B cell (primary cell): ENCODE results near the gene CPLANE2. TPM values are rescaled to one million over a fixed set of nuclear protein-coding genes. Genes with fewer than 3 reads are reported as not detected.

Experiments
- ATAC-seq: fragments of 200-7000 bp; cut with Tn5 transposase; one replicate; pipeline ENCODE4 v1.10.0; 2021; ENCODE audit warnings: low read depth, mild to moderate bottlenecking, moderate number of reproducible peaks, moderate library complexity
- CTCF ChIA-PET: fragments of 350-600 bp; sonication (Branson Sonifier 250); formaldehyde crosslinking; loops from one replicate; lab custom pipeline; 2021; ENCODE audit warnings: antibody characterized with exemption, inconsistent platforms; lab: Charles Lee
- POLR2A ChIA-PET: fragments of 350-600 bp; sonication (Branson Sonifier 250); formaldehyde crosslinking; loops from one replicate; lab custom pipeline; 2021; ENCODE audit warnings: antibody characterized with exemption; lab: Charles Lee
- DNase-seq: peaks from one replicate; pipeline ENCODE4 v3.0.0; 2013
- H2AFZ ChIP-seq: 2 replicates; pipeline ENCODE4 v1.6.1; 2012; ENCODE audit warnings: mild to moderate bottlenecking, low read depth, low read length; ENCODE audit not compliant: insufficient read depth, poor library complexity, severe bottlenecking
- H3K27ac ChIP-seq, 2 donors: 1 replicate in 1 of 2; 2 replicates in 1 of 2; pipeline ENCODE4 v1.5.1; 2012 to 2013; ENCODE audit warnings: low read length in 2 of 2, mild to moderate bottlenecking in 2 of 2, moderate library complexity in 1 of 2
- H3K27me3 ChIP-seq, 4 experiments: fragments of 200-600 bp in 1 of 4; sonication (generic) in 1 of 4; replicated peaks in 1 of 4; 1 replicate in 2 of 4; 2 replicates in 2 of 4; pipeline versions ENCODE4 v1.6.1 to v1.7.0; 2013 to 2016; ENCODE audit warnings: low read length in 3 of 4, mild to moderate bottlenecking in 2 of 4, mixed read lengths in 1 of 4, moderate library complexity in 1 of 4; ENCODE audit not compliant: insufficient read depth in 4 of 4, control insufficient read depth in 3 of 4; ENCODE audit errors: control extremely low read depth in 1 of 4
- H3K36me3 ChIP-seq, 2 experiments: replicated peaks in 1 of 2; 1 replicate in 1 of 2; 2 replicates in 1 of 2; pipeline versions ENCODE4 v1.6.1 to v1.7.1; 2013; ENCODE audit warnings: low read length in 1 of 2; ENCODE audit not compliant: insufficient read depth in 2 of 2, control insufficient read depth in 1 of 2; ENCODE audit errors: control extremely low read depth in 1 of 2, extremely low read depth in 1 of 2
- H3K4me1 ChIP-seq, 2 donors: fragments of 200-600 bp in 1 of 2; sonication (generic) in 1 of 2; 1 replicate in 1 of 2; 2 replicates in 1 of 2; pipeline versions ENCODE4 v1.5.1 to v1.6.1; 2013 to 2017; ENCODE audit warnings: low read length in 2 of 2; ENCODE audit not compliant: control insufficient read depth in 2 of 2, insufficient read depth in 2 of 2
- H3K4me2 ChIP-seq: replicated peaks from 2 replicates; pipeline ENCODE3; 2012; ENCODE audit warnings: mild to moderate bottlenecking, low read depth, low read length; ENCODE audit not compliant: poor library complexity, severe bottlenecking
- H3K4me3 ChIP-seq, 5 experiments: fragments of 200-600 bp in 1 of 5; sonication (generic) in 1 of 5; 1 replicate in 3 of 5; 2 replicates in 2 of 5; pipeline versions ENCODE4 v1.5.1 to v1.7.0; 2011 to 2016; ENCODE audit warnings: low read length in 4 of 5, mild to moderate bottlenecking in 4 of 5, low read depth in 2 of 5, control low read depth in 1 of 5, moderate library complexity in 1 of 5; ENCODE audit not compliant: insufficient read depth in 1 of 5; ENCODE audit errors: control extremely low read depth in 1 of 5, extremely low read depth in 1 of 5
- H3K79me2 ChIP-seq: fragments of 200-600 bp; sonication (generic); one replicate; pipeline ENCODE4 v1.6.0; 2016; ENCODE audit warnings: low read length; ENCODE audit not compliant: control insufficient read depth, insufficient read depth
- H3K9ac ChIP-seq: fragments of 200-600 bp; sonication (generic); 2 replicates; pipeline ENCODE4 v1.6.1; 2017; ENCODE audit warnings: mild to moderate bottlenecking, low read length, moderate library complexity
- H3K9me3 ChIP-seq, 3 donors: one replicate each; pipeline versions ENCODE4 v1.6.1 to v1.7.1; 2013; ENCODE audit warnings: low read length in 2 of 3; ENCODE audit not compliant: control insufficient read depth in 2 of 3, insufficient read depth in 1 of 3; ENCODE audit errors: control extremely low read depth in 1 of 3
- H4K20me1 ChIP-seq: 2 replicates; pipeline ENCODE4 v1.6.0; 2012; ENCODE audit warnings: mild to moderate bottlenecking, low read length; ENCODE audit not compliant: insufficient read depth, control insufficient read depth, poor library complexity, severe bottlenecking
- H3K27ac Mint-ChIP-seq: one replicate; pipeline ENCODE4 v1.8.0; 2021; ENCODE audit warnings: mixed read lengths
- H3K27me3 Mint-ChIP-seq: one replicate; pipeline ENCODE4 v1.8.0; 2021; ENCODE audit warnings: mixed read lengths
- H3K4me1 Mint-ChIP-seq: one replicate; pipeline ENCODE4 v1.8.0; 2021; ENCODE audit warnings: mixed read lengths
- H3K4me3 Mint-ChIP-seq: one replicate; pipeline ENCODE4 v1.8.0; 2021; ENCODE audit warnings: mixed read lengths
- H3K9me3 Mint-ChIP-seq: one replicate; pipeline ENCODE4 v1.8.0; 2022; ENCODE audit warnings: mixed read lengths; ENCODE audit not compliant: insufficient read depth
- EZH2 ChIP-seq: IDR thresholded peaks from 2 replicates; pipeline ENCODE4 v1.6.1; 2012; ENCODE audit warnings: borderline replicate concordance, low read depth, mild to moderate bottlenecking, moderate library complexity, low read length; ENCODE audit not compliant: insufficient read depth, poor library complexity, severe bottlenecking
- WGBS: methylation state at CpG from one replicate; pipeline ENCODE4 v1.1.5; 2013; ENCODE audit warnings: missing lambda C conversion rate; ENCODE audit not compliant: insufficient coverage; 5-methylcytosine and 5-hydroxymethylcytosine counted together
- intact Hi-C: fragments of 100-400 bp; cut with micrococcal nuclease; formaldehyde crosslinking; loops from one replicate; pipeline ENCODE4 v1.10.0; 2022
- polyA plus RNA-seq: library from polyadenylated mRNA; depleted of rRNA; stranded (reverse); fragments of >200 nt; gene quantifications from 2 replicates; pipeline ENCODE4 v1.2.3, GENCODE V29; 2012
- total RNA-seq, 2 donors: library from RNA; stranded (reverse); fragments of 120-200 nt in 1 of 2; gene quantifications; 1 replicate in 1 of 2; 2 replicates in 1 of 2; pipeline versions ENCODE4 v1.2.3 to v1.2.4, GENCODE V29; 2013 to 2022
- TF ChIP-seq, protein P1 (sequence below): fragments of 200-600 bp; IDR thresholded peaks from one replicate; pipeline ENCODE4 v1.8.0; 2022; ENCODE audit warnings: antibody characterized with exemption, mild to moderate bottlenecking

CPLANE2 gene
- total and polyA plus RNA-seq, 2 donors (not counting 1 experiment from before 2014, with no cell fraction given) = 5.7 to 11.1 TPM

DNA sequence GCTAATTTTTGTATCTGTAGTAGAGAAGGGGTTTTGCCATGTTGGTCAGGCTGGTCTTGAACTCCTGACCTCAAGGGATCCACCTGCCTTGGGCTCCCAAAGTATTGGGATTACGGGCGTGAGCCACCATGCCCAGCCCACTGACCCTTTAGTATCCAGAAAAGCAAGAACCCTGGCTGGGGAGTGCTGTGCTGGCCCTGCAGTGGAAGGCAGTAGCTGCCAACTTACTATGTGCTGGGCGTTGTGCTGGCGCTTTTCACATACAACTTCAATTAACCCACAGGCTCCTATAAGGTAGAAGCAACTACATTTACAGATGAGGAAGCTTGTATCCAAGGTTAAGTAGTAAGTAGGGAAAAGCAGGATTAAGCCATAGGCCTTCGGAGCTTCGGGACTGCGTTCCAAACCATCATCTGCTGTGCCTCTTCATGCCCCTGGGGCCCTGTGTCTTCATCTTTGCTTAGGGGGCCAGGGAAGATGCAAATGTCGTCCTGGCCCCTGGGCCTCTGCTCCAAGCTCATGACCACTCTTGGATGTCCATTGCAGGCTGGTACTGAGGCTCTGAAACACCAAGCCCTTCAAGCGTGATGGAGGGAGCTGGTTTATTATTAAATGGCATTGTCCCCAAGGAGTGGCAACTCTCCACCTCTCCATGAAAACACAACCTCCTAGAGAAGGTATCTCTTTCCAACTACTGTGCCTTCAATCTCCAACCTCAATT lies 8.7 kb upstream of the CPLANE2 start:
- Mint-ChIP-seq H3K27ac (no peak overlapping the region), H3K4me3 (no peak overlapping the region), H3K9me3 (no peaks in the 10 kb centered on the region), H3K27me3 (no peaks in the 10 kb centered on the region), H3K4me1 (peaks cover 21% of the 10 kb centered on the region)
- intact Hi-C loops = loop anchor here (2.0 kb wide), 1 partner anchor 39 kb away; no protein-coding TSS in a partner anchor
- no peak overlapping the region for H3K27ac ChIP-seq
- H3K4me1 ChIP-seq = peaks cover 14 to 17% of the 10 kb centered on the region in 2 donors
- H3K36me3 ChIP-seq = peaks cover 0 to 9% of the 10 kb centered on the region in 2 experiments
- no peak for DNase-seq
- ChIA-PET CTCF (interaction anchor here (0.6 to 5.5 kb wide), 12 partner anchors 9 to 175 kb away, joined by 3 to 93 read pairs (median 6); partner anchors contain the start of gene FAM131C), POLR2A (no interaction called here)
- no peaks in the 10 kb centered on the region for H3K79me2 ChIP-seq
- TF ChIP-seq, protein P1, sequence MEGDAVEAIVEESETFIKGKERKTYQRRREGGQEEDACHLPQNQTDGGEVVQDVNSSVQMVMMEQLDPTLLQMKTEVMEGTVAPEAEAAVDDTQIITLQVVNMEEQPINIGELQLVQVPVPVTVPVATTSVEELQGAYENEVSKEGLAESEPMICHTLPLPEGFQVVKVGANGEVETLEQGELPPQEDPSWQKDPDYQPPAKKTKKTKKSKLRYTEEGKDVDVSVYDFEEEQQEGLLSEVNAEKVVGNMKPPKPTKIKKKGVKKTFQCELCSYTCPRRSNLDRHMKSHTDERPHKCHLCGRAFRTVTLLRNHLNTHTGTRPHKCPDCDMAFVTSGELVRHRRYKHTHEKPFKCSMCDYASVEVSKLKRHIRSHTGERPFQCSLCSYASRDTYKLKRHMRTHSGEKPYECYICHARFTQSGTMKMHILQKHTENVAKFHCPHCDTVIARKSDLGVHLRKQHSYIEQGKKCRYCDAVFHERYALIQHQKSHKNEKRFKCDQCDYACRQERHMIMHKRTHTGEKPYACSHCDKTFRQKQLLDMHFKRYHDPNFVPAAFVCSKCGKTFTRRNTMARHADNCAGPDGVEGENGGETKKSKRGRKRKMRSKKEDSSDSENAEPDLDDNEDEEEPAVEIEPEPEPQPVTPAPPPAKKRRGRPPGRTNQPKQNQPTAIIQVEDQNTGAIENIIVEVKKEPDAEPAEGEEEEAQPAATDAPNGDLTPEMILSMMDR = no peak
- TF ChIP-seq EZH2 = no peak
- H3K4me3 ChIP-seq = no peak overlapping the region
- H3K27me3 ChIP-seq = no peaks in the 10 kb centered on the region
- H2AFZ ChIP-seq = no peak overlapping the region
- no peak overlapping the region for H3K9ac ChIP-seq
- H4K20me1 ChIP-seq = no peaks in the 10 kb centered on the region
- ATAC-seq = no peak
- WGBS = 98% methylated on average over 6 of the region's 9 CpGs
- H3K4me2 ChIP-seq = no peak overlapping the region
- H3K9me3 ChIP-seq = no peaks in the 10 kb centered on the region
